Measurements from ENCODE around the gene GRIK4. TPM values are rescaled to one million over a fixed set of nuclear protein-coding genes. Genes with fewer than 3 reads are reported as not detected.

Gene GRIK4
- total RNA-seq, 2 experiments from 2014 or later, result not detected

DNA sequence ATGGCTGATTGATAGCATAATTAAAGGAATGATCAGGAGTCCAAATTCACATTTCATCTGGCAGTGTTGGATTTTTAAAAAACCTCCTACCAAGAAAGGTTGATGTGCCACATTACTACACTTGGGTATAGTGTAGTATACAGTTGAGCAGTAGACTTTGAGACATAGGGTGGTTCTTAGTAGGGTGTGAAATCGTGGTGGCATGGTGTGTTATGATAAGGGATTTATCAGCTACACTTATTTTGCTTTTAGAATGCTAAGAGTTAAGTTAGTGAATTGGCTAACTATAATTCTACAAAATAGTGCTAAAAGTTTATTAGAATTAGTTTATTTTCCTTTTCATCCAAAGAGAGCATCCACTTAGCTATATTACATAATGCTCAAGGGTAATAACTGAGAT lies 525.5 kb downstream of the GRIK4 start:
- ChIA-PET POLR2A (no interaction called here), CTCF (no interaction called here)
- intact Hi-C loops (cut with DNase I, micrococcal nuclease), result no loop called here
- Histone ChIP-seq H3K27ac (ENCODE audit: low read depth in 1 of 2, low read length in 2 of 2) (no peak overlapping the region), H3K4me3 (ENCODE audit: low read length) (no peak overlapping the region), H3K27me3 (ENCODE audit: control insufficient read depth in 1 of 2, insufficient read depth in 2 of 2, low read length in 2 of 2) (no peaks in the 10 kb centered on the region), H3K9me3 (ENCODE audit: control insufficient read depth in 1 of 2, insufficient read depth in 1 of 2, low read length in 2 of 2) (no peaks in the 10 kb centered on the region), H3K4me1 (ENCODE audit: insufficient read depth, low read length) (no peaks in the 10 kb centered on the region), H3K36me3 (ENCODE audit: insufficient read depth, low read length) (no peaks in the 10 kb centered on the region)
- Mint-ChIP-seq H3K36me3 (ENCODE audit: low read depth) (peaks cover 10% of the 10 kb centered on the region), H3K4me3 (no peak overlapping the region), H3K27ac (no peak overlapping the region), H3K9me3 (no peaks in the 10 kb centered on the region), H3K4me1 (ENCODE audit: low read depth) (peaks cover 29% of the 10 kb centered on the region), H3K27me3 (no peaks in the 10 kb centered on the region)
- TF ChIP-seq, protein P1, sequence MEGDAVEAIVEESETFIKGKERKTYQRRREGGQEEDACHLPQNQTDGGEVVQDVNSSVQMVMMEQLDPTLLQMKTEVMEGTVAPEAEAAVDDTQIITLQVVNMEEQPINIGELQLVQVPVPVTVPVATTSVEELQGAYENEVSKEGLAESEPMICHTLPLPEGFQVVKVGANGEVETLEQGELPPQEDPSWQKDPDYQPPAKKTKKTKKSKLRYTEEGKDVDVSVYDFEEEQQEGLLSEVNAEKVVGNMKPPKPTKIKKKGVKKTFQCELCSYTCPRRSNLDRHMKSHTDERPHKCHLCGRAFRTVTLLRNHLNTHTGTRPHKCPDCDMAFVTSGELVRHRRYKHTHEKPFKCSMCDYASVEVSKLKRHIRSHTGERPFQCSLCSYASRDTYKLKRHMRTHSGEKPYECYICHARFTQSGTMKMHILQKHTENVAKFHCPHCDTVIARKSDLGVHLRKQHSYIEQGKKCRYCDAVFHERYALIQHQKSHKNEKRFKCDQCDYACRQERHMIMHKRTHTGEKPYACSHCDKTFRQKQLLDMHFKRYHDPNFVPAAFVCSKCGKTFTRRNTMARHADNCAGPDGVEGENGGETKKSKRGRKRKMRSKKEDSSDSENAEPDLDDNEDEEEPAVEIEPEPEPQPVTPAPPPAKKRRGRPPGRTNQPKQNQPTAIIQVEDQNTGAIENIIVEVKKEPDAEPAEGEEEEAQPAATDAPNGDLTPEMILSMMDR (IDR thresholded peaks at IDR 0.05), result no peak
- ATAC-seq (ENCODE audit: poor library complexity) (no peak), DNase-seq (no peak)

Other genes starting within 250 kb of the GRIK4 start
- not detected for gene TLCD5, start 186.4 kb upstream of the GRIK4 start, total RNA-seq
- gene ARHGEF12, start 175.3 kb upstream of the GRIK4 start, total RNA-seq, result 1 to 10 TPM; 3.6 TPM

All from CD4-positive, alpha-beta T cell (primary cell).